OCI-LY3 (cell line): ENCODE results near the gene FBXO28.

Experiments used
- EZH2phosphoT487 ChIP-seq: fragments of 200-600 bp; shearing (Covaris generic); IDR thresholded peaks from 2 replicates; pipeline ENCODE4 v1.6.1; 2018; ENCODE audit warnings: antibody characterized with exemption, mixed run types, low read depth
- TF ChIP-seq, protein P1 (sequence below): fragments of 200-600, 300-600 bp; sonication (generic); IDR thresholded peaks from 2 replicates; pipeline ENCODE4 v1.5.1; 2014; ENCODE audit warnings: antibody characterized with exemption, low read length, low read depth

DNA sequence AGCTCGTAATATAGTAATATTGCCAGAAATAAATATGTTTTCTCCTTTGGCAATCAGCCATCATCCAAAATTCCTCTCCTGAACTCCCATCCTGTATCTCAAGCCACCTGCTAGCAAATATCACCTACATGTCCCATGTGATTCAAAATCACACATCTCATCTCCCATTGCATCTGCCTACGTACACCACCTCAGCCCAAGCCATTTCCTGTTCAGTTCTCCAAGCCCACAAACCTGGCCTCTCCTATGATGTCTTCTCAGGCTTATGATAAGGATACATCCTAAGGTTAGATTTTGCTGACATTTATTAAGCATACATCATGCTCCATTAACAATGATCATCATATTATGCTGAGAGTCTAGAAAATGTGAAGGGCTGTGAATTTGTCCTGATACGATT is 37.2 kb downstream of the FBXO28 start:
- TF ChIP-seq, protein P1, sequence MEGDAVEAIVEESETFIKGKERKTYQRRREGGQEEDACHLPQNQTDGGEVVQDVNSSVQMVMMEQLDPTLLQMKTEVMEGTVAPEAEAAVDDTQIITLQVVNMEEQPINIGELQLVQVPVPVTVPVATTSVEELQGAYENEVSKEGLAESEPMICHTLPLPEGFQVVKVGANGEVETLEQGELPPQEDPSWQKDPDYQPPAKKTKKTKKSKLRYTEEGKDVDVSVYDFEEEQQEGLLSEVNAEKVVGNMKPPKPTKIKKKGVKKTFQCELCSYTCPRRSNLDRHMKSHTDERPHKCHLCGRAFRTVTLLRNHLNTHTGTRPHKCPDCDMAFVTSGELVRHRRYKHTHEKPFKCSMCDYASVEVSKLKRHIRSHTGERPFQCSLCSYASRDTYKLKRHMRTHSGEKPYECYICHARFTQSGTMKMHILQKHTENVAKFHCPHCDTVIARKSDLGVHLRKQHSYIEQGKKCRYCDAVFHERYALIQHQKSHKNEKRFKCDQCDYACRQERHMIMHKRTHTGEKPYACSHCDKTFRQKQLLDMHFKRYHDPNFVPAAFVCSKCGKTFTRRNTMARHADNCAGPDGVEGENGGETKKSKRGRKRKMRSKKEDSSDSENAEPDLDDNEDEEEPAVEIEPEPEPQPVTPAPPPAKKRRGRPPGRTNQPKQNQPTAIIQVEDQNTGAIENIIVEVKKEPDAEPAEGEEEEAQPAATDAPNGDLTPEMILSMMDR, result no peak
- no peak for TF ChIP-seq EZH2phosphoT487
